Effector memory CD4-positive, alpha-beta T cell (primary cell): ENCODE results near the gene COL26A1.

Experiments used
- DNase-seq, 3 donors: peaks; one replicate each; pipeline ENCODE4 v3.0.0-alpha.2; 2020
- H3K27ac ChIP-seq: 2 replicates; pipeline ENCODE4 v1.7.0; 2013; ENCODE audit warnings: mild to moderate bottlenecking, low read length, moderate library complexity; ENCODE audit not compliant: insufficient read depth, poor library complexity, severe bottlenecking
- H3K27me3 ChIP-seq: replicated peaks from 2 replicates; pipeline ENCODE4 v1.7.0; 2013; ENCODE audit warnings: mild to moderate bottlenecking, low read length; ENCODE audit not compliant: insufficient read depth, control insufficient read depth, poor library complexity, severe bottlenecking
- H3K36me3 ChIP-seq: 2 replicates; pipeline ENCODE4 v1.7.0; 2013; ENCODE audit warnings: mild to moderate bottlenecking, low read length, moderate library complexity; ENCODE audit not compliant: control insufficient read depth, insufficient read depth
- H3K4me1 ChIP-seq: 2 replicates; pipeline ENCODE4 v1.7.0; 2013; ENCODE audit warnings: low read length, mild to moderate bottlenecking; ENCODE audit not compliant: control insufficient read depth, insufficient read depth, poor library complexity, severe bottlenecking
- H3K4me3 ChIP-seq: 2 replicates; pipeline ENCODE4 v1.7.0; 2013; ENCODE audit warnings: low read length, low read depth, mild to moderate bottlenecking; ENCODE audit not compliant: insufficient read depth, poor library complexity, severe bottlenecking
- H3K9me3 ChIP-seq: 2 replicates; pipeline ENCODE4 v1.7.0; 2013; ENCODE audit warnings: mild to moderate bottlenecking, low read length, moderate library complexity; ENCODE audit not compliant: control insufficient read depth

COL26A1 gene

GRCh38 chr7:101368422-101369165 is 5.9 kb downstream of the COL26A1 start:
- no peak overlapping the region for H3K27ac ChIP-seq
- peaks cover 2% of the 10 kb centered on the region for H3K4me1 ChIP-seq
- no peak for DNase-seq
- no peaks in the 10 kb centered on the region for H3K9me3 ChIP-seq
- no peaks in the 10 kb centered on the region for H3K36me3 ChIP-seq
- H3K4me3 ChIP-seq: no peak overlapping the region
- no peaks in the 10 kb centered on the region for H3K27me3 ChIP-seq

GRCh38 chr7:101370836-101371235 is 8.2 kb downstream of the COL26A1 start:
- no peak overlapping the region for H3K27ac ChIP-seq
- H3K4me1 ChIP-seq: no peaks in the 10 kb centered on the region
- H3K27me3 ChIP-seq: no peaks in the 10 kb centered on the region
- H3K4me3 ChIP-seq: no peak overlapping the region
- no peaks in the 10 kb centered on the region for H3K9me3 ChIP-seq
- no peak for DNase-seq
- no peaks in the 10 kb centered on the region for H3K36me3 ChIP-seq

- Histone ChIP-seq H3K36me3 (no peaks in the 10 kb centered on the region), H3K4me3 (no peak overlapping the region), H3K4me1 (no peaks in the 10 kb centered on the region), H3K27me3 (no peaks in the 10 kb centered on the region), H3K9me3 (no peaks in the 10 kb centered on the region), H3K27ac (no peak overlapping the region)
- no peak for DNase-seq
These were observed 11.3 kb downstream of the COL26A1 start for GRCh38 chr7:101373812-101374614.

DNA sequence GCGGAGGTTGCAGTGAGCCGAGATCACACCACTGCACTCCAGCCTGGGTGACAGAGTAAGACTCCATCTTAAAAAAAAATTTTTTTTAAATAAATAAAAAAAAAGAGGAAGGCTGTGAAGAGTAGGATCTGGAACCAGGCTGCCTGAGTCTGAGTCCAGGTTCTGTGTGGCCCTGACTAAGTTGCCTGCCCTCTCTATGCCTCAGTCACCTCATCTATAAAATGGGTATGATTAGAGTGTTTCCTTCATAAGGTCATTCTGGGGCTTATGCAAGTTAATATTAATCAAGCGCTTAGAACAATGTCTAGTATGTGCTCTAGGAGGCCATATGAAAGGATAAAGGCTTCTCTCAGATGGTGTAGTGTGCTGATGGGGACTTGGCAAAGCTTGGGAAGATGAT is 12.3 kb downstream of the COL26A1 start:
- Histone ChIP-seq H3K4me1 (no peaks in the 10 kb centered on the region), H3K27ac (no peak overlapping the region), H3K4me3 (no peak overlapping the region), H3K27me3 (no peaks in the 10 kb centered on the region), H3K36me3 (no peaks in the 10 kb centered on the region), H3K9me3 (no peaks in the 10 kb centered on the region)
- DNase-seq: no peak

DNA sequence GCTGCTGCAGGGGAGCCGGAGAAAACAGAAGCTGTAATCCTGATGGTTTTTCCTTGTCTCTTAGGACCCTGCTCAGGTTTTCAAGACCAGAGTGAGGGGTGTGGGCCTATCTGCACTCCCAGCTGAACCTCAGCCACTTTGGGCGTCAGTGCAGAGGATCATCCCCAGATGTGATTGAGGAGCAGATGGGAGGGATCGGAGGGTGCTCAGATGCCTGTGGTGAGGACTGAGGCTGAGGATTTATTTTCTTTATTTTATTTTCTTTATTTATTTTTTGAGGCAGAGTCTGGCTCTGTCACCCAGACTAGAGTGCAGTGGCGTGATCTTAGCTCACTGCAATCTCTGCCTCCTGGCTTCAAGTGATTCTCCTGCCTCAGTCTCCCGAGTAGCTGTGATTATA is 13.9 kb downstream of the COL26A1 start:
- DNase-seq: no peak
- H3K4me3 ChIP-seq: no peak overlapping the region
- H3K4me1 ChIP-seq: no peaks in the 10 kb centered on the region
- no peaks in the 10 kb centered on the region for H3K9me3 ChIP-seq
- H3K36me3 ChIP-seq: no peaks in the 10 kb centered on the region
- no peaks in the 10 kb centered on the region for H3K27me3 ChIP-seq
- no peak overlapping the region for H3K27ac ChIP-seq

DNA sequence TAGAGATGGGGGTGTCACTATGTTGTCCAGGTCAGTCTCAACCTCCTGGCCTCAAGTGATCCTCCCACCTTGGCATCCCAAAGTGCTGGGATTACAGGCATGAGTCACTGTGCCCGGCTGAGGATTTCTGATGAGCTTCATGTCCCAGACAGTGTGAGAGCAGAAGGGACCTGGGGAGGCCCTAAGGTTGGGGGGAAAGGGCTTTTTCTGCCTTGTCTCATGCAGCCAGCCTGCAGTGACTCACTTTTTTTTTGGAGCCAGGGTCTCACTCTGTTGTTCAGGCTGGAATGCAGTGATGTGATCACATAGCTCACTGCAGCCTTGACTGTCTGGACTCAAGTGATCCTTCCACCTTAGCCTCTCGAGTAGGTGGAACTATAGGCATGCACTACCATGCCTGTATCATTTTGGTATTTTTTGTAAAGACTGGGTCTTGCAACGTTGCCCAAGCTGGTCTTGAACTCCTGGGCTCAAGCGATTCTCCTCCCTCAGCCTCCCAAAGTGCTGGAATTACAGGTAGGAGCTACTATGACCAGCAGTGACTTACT is 14.6 kb downstream of the COL26A1 start:
- Histone ChIP-seq H3K9me3 (no peaks in the 10 kb centered on the region), H3K4me1 (no peaks in the 10 kb centered on the region), H3K36me3 (no peaks in the 10 kb centered on the region), H3K27me3 (no peaks in the 10 kb centered on the region), H3K4me3 (no peak overlapping the region), H3K27ac (no peak overlapping the region)
- no peak for DNase-seq

- Histone ChIP-seq H3K9me3 (no peaks in the 10 kb centered on the region), H3K27ac (no peak overlapping the region), H3K4me1 (no peaks in the 10 kb centered on the region), H3K36me3 (no peaks in the 10 kb centered on the region), H3K4me3 (no peak overlapping the region), H3K27me3 (no peaks in the 10 kb centered on the region)
- DNase-seq: no peak
These were observed 16.1 kb downstream of the COL26A1 start for GRCh38 chr7:101378751-101379174.

DNA sequence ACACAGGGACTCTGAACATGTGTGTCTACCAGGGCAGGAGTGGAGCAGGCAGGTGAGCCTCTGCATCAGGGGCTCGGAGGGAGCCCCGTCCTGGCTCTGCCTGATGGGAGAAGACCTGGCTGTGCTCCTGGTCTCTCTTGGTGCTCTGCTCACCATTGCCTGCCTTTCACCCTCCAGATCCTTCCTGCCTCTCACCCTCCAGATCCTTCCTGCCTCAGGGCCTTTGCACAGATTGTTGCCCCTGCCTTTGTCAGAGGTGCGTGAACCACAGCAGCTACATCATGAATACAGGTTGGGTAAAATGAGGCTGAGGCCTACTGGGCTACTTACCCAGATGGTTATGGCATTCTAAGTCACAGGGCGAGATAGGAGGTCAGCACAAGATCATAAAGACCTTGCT is 16.6 kb downstream of the COL26A1 start:
- H3K4me3 ChIP-seq: no peak overlapping the region
- no peaks in the 10 kb centered on the region for H3K9me3 ChIP-seq
- no peak for DNase-seq
- H3K27ac ChIP-seq: no peak overlapping the region
- H3K4me1 ChIP-seq: no peaks in the 10 kb centered on the region
- no peaks in the 10 kb centered on the region for H3K27me3 ChIP-seq
- H3K36me3 ChIP-seq: no peaks in the 10 kb centered on the region

- no peaks in the 10 kb centered on the region for H3K27me3 ChIP-seq
- no peaks in the 10 kb centered on the region for H3K9me3 ChIP-seq
- DNase-seq: no peak
- H3K4me1 ChIP-seq: no peaks in the 10 kb centered on the region
- H3K4me3 ChIP-seq: no peak overlapping the region
- no peaks in the 10 kb centered on the region for H3K36me3 ChIP-seq
- H3K27ac ChIP-seq: no peak overlapping the region
These were observed 19.0 kb downstream of the COL26A1 start for GRCh38 chr7:101381549-101382111.

- no peaks in the 10 kb centered on the region for H3K36me3 ChIP-seq
- H3K4me3 ChIP-seq: no peak overlapping the region
- no peaks in the 10 kb centered on the region for H3K4me1 ChIP-seq
- no peaks in the 10 kb centered on the region for H3K9me3 ChIP-seq
- no peak for DNase-seq
- H3K27me3 ChIP-seq: no peaks in the 10 kb centered on the region
- H3K27ac ChIP-seq: no peak overlapping the region
These were observed 20.3 kb downstream of the COL26A1 start for GRCh38 chr7:101382937-101383336.
